PFSK-1 (cell line): ENCODE measurements around the gene TTLL11.

Experiments
- FOXP2 ChIP-seq: optimal IDR thresholded peaks from 2 replicates; pipeline ENCODE3; 2011; ENCODE audit warnings: borderline replicate concordance, control low read depth, inconsistent platforms; ENCODE audit not compliant: insufficient read depth; ENCODE audit errors: extremely low read length, extremely low read depth
- POLR2AphosphoS5 ChIP-seq: IDR thresholded peaks from 2 replicates; pipeline ENCODE4 v1.6.1; 2012; ENCODE audit warnings: low read depth, mild to moderate bottlenecking, control low read depth, low read length, moderate library complexity
- REST ChIP-seq, 2 experiments: IDR thresholded peaks; 2 replicates each; pipeline versions ENCODE4 v1.6.1 to v1.8.0; 2011 to 2012; ENCODE audit warnings: low read depth in 2 of 2, low read length in 2 of 2, control low read depth in 1 of 2, inconsistent platforms in 1 of 2, mild to moderate bottlenecking in 1 of 2, moderate library complexity in 1 of 2; ENCODE audit not compliant: insufficient read depth in 1 of 2
- SIN3A ChIP-seq: IDR thresholded peaks from 2 replicates; pipeline ENCODE4 v1.6.1; 2012; ENCODE audit warnings: mild to moderate bottlenecking, low read length, moderate library complexity, borderline replicate concordance; ENCODE audit not compliant: insufficient read depth
- TAF1 ChIP-seq: IDR thresholded peaks from 2 replicates; pipeline ENCODE4 v1.6.1; 2012; ENCODE audit warnings: low read length, control low read depth, borderline replicate concordance; ENCODE audit not compliant: insufficient read depth

TTLL11 gene

GRCh38 chr9:121887553-121888437, 205.3 kb downstream of the TTLL11 start:
- TF ChIP-seq REST (IDR thresholded peaks at IDR 0.05; ENCODE audit: insufficient read depth in 1 of 2, low read depth in 2 of 2, low read length in 2 of 2) (no peak), POLR2AphosphoS5 (no peak), FOXP2 (no peak), SIN3A (no peak), TAF1 (no peak)

- no peak for TF ChIP-seq FOXP2
- TF ChIP-seq REST (IDR thresholded peaks at IDR 0.05; ENCODE audit: insufficient read depth in 1 of 2, low read depth in 2 of 2, low read length in 2 of 2): no peak
- TF ChIP-seq POLR2AphosphoS5: no peak
- TF ChIP-seq TAF1: no peak
- no peak for TF ChIP-seq SIN3A
These were observed 206.2 kb downstream of the TTLL11 start for GRCh38 chr9:121886759-121887485.

DNA sequence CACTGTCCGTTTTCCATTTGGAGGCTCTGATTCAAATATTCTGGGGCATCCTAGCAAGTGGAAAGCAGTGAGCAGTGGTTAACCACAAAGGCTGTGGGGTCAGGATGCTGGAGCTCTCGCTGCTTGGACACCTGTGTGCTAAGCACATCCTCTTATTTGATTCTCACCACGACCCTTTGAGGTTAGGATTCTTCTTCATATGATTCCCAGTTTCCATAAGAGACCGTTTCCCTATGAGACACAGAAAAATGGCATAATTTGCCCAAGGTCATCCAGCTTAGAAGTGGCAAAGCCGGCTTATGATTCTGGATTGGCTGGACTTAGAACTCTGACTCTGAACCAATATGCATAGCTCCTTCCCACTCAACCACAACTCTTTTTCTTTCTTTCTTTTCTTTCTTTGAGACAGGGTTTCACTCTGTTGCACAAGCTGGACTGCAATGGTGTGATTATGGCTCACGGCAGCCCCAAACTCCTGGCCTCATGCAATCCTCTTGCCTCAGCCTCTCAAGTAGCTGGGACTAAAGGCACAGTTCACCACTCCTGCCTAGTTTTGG, 207.7 kb downstream of the TTLL11 start:
- TF ChIP-seq POLR2AphosphoS5: no peak
- no peak for TF ChIP-seq REST (IDR thresholded peaks at IDR 0.05; ENCODE audit: insufficient read depth in 1 of 2, low read depth in 2 of 2, low read length in 2 of 2)
- TF ChIP-seq SIN3A: no peak
- no peak for TF ChIP-seq FOXP2
- no peak for TF ChIP-seq TAF1

- TF ChIP-seq REST (IDR thresholded peaks at IDR 0.05; ENCODE audit: insufficient read depth in 1 of 2, low read depth in 2 of 2, low read length in 2 of 2) (no peak), TAF1 (no peak), POLR2AphosphoS5 (no peak), SIN3A (no peak), FOXP2 (no peak)
These were observed 209.0 kb downstream of the TTLL11 start for GRCh38 chr9:121884057-121884541.
